SW480 (cell line): ENCODE measurements around the gene CPB1.

Experiments
- DNase-seq: peaks from one replicate; pipeline ENCODE4 v3.0.0-alpha.2; 2016; ENCODE audit warnings: low spot score

CPB1 gene

GRCh38 chr3:148883163-148883562, 55.6 kb downstream of the CPB1 start:
- DNase-seq = no peak

GRCh38 chr3:148884261-148884660, 56.6 kb downstream of the CPB1 start:
- no peak for DNase-seq

GRCh38 chr3:148889828-148890227, 62.2 kb downstream of the CPB1 start:
- no peak for DNase-seq

- DNase-seq = no peak
Measured at GRCh38 chr3:148896062-148896461, 68.5 kb downstream of the CPB1 start.

GRCh38 chr3:148901987-148902791, 74.6 kb downstream of the CPB1 start:
- DNase-seq = no peak

- no peak for DNase-seq
Measured at GRCh38 chr3:148903022-148903442, 75.4 kb downstream of the CPB1 start.

GRCh38 chr3:148903941-148904340, 76.3 kb downstream of the CPB1 start:
- DNase-seq = no peak

GRCh38 chr3:148906667-148907066, 79.1 kb downstream of the CPB1 start:
- DNase-seq = no peak
